NCI-H187 (cell line): ENCODE results near the gene PAX6.
A peak's percentile ranks its signal among the peaks of the same experiment; 100 is the strongest.

Experiments used
- DNase-seq, 2 experiments: peaks; one replicate each; lab custom pipeline; 2025; lab: John Stamatoyannopoulos, UW

The PAX6 gene

DNA sequence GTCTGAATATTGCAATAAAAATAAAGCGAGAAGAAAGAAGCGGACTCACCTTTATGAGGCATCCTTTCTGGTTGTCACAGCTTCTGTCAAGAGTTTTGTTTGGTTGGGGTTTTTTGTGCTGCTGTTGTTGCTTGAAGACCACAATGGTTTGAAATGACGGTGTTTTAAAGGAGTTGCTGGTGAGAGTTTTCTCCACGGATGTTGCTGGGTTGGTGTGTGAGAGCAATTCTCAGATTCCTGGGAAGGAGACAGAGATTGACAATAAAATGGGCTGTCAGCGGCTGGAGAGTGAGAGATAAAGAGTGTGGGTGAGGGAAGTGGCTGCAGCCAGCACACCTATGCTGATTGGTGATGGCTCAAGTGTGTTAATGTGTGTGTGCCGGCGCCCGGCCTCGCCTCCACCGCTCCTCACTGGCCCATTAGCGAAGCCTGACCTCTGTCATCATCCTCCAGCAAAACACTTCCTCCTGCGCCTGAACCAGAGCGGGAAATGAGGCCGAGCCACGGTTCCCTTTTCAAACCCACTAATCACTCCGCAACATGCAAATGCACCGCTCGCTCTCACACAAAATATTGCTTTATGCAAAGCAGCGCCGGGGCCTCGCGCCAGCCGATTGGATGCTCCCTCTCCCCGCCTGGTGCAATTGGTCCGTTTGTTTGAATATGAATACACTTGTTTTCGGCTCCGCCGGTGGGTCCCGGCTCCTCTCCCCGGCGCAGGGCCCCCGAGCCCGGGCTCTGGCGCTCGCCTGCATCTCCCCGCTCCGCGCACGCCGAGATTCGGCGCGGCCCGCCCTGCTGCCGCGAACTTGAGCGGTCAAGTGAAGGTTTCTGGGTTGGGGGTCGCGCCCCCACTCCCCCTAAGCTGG is at the start of gene PAX6:
Gene PAX6, minus strand, starts transcription at position 544 of the 869 bp plus-strand sequence. CDS start 4,911 bp downstream, outside the sequence.
- DNase-seq = peak in 1 of 2 experiments; percentile 19

DNA sequence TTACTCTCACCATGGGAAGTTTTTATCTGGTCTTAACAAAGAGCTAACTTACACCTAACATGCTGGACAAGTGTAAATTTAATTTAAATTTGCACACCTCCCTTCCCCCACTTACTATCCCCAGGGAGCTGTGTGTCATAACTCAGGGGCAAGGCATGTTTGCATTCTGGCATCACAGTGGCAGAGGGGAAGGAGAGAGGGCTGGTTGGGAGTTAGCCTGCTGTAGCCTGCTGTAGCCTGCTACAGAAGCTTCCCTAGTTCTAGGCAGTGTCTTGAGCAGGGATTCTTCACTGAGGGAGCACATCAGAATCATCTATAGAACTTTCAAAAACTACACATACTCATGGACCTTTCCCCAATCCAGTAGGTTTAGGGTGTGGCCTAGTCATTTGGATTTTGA is 49.3 kb upstream of the PAX6 start:
- DNase-seq = no peak

DNA sequence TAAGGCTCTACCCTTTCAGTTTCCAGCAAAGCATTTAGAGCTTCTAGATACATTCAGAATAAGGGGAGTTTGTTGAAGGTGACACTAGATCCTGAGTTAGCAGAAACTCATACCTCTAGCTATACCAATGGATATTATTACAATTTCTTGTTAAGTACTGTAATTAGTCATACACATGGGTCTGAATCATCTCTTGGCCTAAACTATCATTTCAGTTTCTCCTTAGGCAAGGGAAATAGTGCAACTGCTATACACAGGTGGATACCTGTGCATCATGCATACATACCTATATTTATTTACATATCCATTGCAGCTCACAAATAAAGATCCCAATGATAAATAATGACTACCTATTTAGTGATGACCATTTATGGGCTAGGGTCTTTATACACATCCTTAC is 45.1 kb upstream of the PAX6 start:
- no peak for DNase-seq

GRCh38 chr11:31855466-31855865 is 44.3 kb upstream of the PAX6 start:
- no peak for DNase-seq

GRCh38 chr11:31850365-31850764 is 39.2 kb upstream of the PAX6 start:
- DNase-seq = no peak

DNA sequence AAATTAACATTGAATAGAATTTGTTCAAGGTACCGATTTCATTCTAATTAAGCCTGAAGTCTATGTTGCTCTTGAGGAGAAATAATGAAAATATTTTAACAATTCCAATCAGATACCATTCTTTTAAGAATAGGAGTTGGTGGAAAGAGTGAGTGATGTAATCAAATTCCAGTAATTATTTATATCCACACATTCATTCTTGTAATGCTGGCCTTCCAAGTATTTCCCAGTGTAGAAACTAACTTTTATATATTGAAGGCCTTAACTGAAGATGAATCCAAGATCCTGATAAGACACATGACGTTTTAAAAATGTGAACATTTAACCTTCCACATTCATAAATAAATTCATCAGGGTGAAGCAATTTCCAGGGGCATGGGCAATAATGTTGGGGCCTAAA is 36.6 kb upstream of the PAX6 start:
- DNase-seq = no peak

DNA sequence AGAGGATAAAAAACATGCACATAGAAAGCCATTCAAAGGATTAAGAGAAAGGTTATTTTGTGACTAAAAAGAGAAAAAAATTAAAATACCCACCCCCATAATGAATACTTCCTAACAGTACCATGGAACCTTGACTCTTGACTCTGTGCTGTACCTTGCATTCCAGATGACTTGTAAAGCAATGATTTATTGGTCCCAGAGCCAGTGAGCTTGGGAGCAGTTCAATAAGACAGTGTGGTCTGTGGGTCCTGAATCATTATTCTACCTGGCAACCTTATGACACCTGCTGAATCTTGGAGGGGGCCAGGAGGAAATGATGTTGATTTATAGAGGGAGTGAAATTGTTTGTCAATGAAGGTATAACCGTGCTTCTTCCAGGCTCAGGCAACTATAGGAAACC is 34.2 kb upstream of the PAX6 start:
- DNase-seq = no peak

- no peak for DNase-seq
Measured at GRCh38 chr11:31844351-31844750, 33.2 kb upstream of the PAX6 start.

- no peak for DNase-seq
Measured at GRCh38 chr11:31841435-31841834, 30.3 kb upstream of the PAX6 start.

- DNase-seq = no peak
Measured at GRCh38 chr11:31834237-31834636, 23.1 kb upstream of the PAX6 start.

DNA sequence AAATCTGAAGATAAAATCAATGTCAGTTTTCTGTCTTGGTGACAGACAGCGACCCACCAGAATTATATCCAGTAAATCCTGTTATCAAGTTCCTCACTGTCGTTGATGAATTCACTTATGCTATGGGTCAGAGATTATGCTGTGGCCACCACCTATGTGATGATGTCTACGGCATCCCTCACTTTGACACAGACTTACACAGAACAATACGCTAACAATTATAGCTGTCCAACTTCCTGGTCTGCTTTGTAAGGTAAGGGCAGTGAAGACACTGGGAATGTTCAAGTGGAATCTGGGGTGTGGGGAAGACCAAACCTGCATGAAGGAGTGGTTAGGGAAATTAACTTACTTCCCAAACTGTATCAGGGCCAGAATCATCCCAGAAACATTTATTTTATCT is 19.3 kb upstream of the PAX6 start:
- DNase-seq = no peak

GRCh38 chr11:31828217-31828616 is 17.1 kb upstream of the PAX6 start:
- DNase-seq = no peak

DNA sequence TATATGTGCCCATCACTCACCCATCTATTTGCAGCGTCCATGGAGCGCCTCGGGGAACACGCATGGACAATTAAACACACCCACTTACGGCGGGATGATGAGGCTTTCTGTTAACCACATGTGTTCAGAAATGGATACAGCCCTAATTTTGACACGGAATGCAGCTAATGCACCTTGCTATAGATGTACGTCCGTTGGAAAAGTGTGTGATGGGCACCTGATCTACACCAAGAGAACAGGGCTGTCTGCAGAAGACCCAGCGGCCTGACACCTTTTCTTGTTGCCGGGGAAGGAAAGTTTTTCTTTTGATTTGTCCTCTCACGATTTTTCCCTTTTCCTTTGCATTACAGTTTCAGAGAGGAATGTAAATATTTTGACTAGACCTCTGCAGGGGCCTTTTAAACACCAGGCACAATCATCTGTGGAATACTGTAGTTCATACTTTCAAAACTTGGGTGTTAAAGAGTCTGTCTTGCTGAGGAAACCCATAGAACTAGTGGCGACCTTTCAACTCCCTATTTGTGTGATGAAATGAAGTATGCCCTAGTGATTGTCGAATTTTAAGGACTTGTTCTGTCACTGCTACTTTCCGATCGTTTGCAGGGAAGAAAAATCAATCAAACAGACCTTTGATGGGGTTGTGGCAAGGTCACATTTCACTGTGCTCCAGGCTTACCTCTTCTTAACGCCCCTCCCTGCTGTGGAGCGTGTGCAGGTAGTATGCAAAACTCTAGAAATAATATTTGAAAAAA is 16.5 kb upstream of the PAX6 start:
- no peak for DNase-seq

DNA sequence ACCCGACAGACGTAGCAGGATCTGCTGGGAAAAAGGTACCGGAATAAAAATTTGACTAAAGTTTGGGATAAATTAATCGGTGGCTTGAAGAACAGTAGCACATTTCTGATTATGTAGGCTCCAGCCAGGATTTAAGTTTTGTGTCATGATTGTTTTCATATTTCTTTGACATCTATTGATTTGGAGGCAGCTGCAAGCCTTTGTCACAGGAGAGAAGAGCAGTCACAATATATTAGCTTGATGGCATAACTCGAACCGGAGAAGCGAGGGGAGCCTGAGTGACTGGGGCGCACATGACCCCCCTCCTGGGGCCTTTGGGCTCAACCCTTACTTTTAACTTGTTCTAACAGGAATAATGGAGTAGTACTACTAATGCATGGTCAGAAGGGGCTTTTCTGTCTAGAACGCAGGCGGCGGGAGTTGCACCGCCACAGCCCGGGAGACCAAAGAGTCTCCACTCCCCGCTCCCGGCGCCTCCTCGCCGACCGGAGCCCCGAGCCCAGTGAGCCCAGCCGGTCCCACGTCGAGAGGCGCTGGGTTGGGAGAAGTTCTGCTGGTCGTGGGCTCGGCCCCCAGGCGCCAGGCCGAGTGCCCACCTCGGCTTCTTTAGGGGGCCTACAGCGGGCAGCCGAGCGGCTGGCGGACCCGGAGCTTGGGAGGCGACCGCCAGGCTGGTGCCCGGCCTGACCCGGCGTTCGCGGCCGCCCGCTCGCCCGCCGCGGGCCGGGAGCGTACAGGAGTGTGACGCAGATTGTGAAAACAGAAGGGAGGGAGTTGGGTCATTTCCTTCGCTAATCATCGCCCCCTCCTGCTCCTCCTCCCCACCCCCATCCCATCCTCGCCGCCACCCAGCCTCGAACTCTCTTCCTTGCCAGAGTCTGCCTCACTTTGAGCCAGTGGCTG is 15.7 kb upstream of the PAX6 start:
- no peak for DNase-seq

DNA sequence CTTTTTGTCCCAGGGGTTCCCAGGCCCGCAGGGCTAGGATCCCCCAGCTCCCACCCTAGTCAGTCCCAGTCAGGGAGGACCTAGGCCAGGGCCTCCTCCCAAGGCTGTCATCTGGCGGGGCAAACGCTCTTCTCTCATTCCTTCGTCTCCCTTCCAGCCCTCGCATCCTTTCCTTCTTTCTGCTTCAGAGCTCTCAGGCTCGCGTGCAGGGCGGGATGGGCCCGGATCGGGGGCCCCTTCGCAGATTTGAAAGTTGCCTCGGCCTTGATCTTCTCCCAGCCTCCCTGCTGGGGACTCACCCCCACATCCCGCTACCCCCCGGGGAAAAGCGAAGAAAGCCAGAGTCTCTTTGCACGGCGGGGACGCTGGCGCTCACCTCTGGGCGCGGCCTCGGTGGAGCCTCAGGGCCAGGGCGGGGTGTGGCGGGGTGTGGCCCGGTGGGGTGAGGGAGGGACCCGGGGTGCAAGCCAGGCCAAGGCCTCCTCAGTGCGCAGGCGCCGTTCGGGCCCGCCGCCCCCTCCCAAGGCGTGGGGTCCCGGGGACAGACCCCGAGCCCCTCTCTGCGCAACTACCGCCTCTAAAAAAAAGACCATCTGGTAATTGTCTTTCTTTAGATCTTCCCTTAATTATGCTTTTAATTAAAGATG is 14.8 kb upstream of the PAX6 start:
- no peak for DNase-seq

DNA sequence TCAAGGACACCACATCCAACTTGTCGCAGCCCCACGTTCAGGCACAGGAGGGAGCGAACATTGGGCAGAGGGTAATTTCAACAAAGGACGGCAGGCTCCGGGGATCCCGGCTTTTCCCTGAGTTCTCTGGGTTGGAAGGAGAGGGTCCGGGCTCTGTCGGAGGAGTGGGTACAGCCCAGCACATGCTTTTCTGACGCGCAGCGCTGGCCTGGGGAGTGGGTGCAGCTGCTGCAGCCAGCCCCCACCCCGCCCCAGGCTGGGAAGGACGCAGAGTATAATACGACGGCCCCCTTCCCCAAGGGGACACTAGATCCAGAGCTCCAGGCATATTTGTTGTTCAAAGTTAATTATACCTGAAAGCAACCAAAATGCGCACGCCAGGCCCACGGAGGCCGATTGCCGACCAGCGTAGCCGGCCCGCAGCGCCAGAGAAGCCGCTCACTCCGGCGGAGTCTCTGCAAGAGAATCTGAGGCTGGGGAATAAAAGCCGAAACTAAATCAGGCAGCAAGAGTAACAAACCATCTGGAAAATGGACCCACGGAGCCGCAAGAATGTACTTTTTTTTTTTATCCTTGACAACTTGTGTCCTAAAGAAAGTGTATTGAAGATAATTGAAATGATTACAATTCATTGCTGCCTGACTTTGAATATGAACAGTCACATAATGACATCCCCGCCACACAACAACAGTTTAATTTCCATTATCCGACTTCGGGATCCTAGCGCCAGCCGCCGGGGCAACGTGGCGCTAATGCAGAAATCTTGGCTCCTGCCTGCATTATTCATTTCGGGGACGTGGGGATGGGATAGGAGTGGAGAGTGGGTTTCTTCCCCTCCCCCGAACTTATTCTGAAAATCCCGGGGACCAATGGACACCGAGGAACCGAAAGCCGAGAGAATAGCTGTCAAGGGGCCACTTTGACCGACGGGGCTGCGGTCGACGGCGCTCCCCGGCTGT is 14.0 kb upstream of the PAX6 start:
- no peak for DNase-seq

DNA sequence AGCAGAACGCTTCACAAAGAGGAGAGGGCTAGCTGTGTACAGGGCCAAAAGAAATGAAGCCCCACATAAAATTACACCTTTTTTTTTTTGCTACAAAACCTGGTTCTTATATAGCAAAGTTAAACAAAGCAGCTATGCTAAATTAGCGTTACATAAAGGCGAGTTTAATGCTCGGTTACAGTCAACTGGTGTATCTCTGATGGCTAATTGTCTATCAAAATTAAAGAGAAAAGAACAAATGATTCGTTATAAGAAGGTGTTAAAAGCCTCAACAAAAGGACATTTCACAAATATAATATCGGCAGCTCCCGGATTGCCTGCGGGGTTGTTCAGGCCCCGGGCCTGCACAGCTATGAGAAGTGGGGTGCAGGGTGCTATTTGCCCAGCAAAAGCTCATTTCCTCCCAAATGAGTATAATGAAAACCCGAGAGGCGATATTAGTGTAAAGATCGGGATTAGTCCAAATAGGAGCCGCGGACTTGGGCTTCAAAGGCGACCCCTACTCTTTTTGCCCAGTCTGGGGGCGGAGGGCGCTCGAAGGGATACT is 13.3 kb upstream of the PAX6 start:
- DNase-seq = no peak

DNA sequence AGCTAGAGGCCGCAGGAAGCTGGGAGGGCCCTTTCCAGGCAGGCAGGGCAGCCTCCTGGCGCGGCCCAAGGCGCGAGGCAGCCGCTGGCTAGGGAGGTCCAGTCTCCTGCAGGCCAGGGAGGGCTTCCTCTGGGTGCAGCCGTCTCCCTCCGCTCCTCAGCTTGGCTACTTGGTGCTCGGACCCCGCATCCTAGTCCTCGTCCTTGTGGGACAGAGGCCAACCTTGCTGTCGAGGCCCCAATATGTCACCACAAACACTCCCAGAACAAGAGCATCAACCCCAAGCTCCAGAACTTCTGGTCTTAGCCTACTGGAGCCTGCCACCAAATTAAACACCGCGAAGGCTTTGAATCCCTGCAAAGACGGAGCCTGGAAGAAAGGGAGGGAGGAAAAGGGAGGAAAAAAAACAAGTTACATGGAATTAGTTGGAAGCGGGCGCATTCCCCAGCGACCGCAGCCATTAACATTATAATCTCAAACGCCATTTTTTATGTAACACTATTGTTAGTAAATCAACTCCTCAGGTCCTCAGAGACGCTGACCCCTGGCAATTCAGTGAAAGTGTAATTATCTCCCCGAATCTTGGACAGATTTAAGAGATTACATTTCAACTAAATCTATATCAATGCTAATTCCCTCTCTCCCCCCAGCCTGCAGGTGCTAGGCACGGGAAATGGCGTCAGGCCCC is 12.7 kb upstream of the PAX6 start:
- DNase-seq = no peak

- no peak for DNase-seq
Measured at GRCh38 chr11:31822927-31823643, 12.0 kb upstream of the PAX6 start.
